Muscle of back (tissue), 11 donors: ENCODE measurements around the gene CFAP46. TPM values are rescaled to one million over a fixed set of nuclear protein-coding genes. Genes with fewer than 3 reads are reported as not detected.
"Not testable (repeated sequence)": the region's sequence is repeated elsewhere in the genome, so short reads cannot be mapped to it uniquely, and the experiment has no call there.

Experiments used
- DNase-seq, 3 donors: peaks; one replicate each; pipeline versions ENCODE4 v3.0.0 to v3.0.0-alpha.2; 2013
- polyA plus RNA-seq, 10 donors: library from polyadenylated mRNA; unstranded; fragments of 120-200 nt; gene quantifications; one replicate each; pipeline ENCODE4 v1.2.1, GENCODE V29; 2013; ENCODE audit not compliant: insufficient read length in 10 of 10

The CFAP46 gene
- polyA plus RNA-seq, 10 donors = 0.21 to 0.53 (median 0.44) TPM

GRCh38 chr10:132832186-132832969 lies 110.0 kb downstream of the CFAP46 start:
- DNase-seq = no peak

GRCh38 chr10:132829403-132829802 lies 113.0 kb downstream of the CFAP46 start:
- no peak for DNase-seq

- no peak for DNase-seq
These were observed 113.7 kb downstream of the CFAP46 start for GRCh38 chr10:132828681-132829080.

- no peak for DNase-seq
These were observed 114.4 kb downstream of the CFAP46 start for GRCh38 chr10:132827861-132828539.

- no peak for DNase-seq
These were observed 115.0 kb downstream of the CFAP46 start for GRCh38 chr10:132827423-132827789.

GRCh38 chr10:132826524-132827422 lies 115.6 kb downstream of the CFAP46 start:
- no peak for DNase-seq

- not testable (repeated sequence) for DNase-seq
These were observed 116.4 kb downstream of the CFAP46 start for GRCh38 chr10:132825783-132826523.

- no peak for DNase-seq
These were observed 122.3 kb downstream of the CFAP46 start for GRCh38 chr10:132820056-132820455.

- no peak for DNase-seq
These were observed 124.6 kb downstream of the CFAP46 start for GRCh38 chr10:132817701-132818211.

GRCh38 chr10:132816718-132817117 lies 125.7 kb downstream of the CFAP46 start:
- no peak for DNase-seq

- no peak for DNase-seq
These were observed 127.1 kb downstream of the CFAP46 start for GRCh38 chr10:132815168-132815857.

GRCh38 chr10:132814469-132814856 lies 127.9 kb downstream of the CFAP46 start:
- no peak for DNase-seq

- no peak for DNase-seq
These were observed 128.6 kb downstream of the CFAP46 start for GRCh38 chr10:132813560-132814468.

GRCh38 chr10:132813001-132813401 lies 129.4 kb downstream of the CFAP46 start:
- no peak for DNase-seq

GRCh38 chr10:132812520-132812919 lies 129.8 kb downstream of the CFAP46 start:
- DNase-seq = no peak

- DNase-seq = no peak
These were observed 130.4 kb downstream of the CFAP46 start for GRCh38 chr10:132811891-132812481.

GRCh38 chr10:132810807-132811700 lies 131.3 kb downstream of the CFAP46 start:
- DNase-seq = no peak
